ENCODE results near the gene CACNA2D3. TPM values are rescaled to one million over a fixed set of nuclear protein-coding genes. Genes with fewer than 3 reads are reported as not detected.

The CACNA2D3 gene
- polyA plus RNA-seq, 2 of the 4 experiments (the other 2 are of a cell fraction), result 0.04 to 0.05 TPM

DNA sequence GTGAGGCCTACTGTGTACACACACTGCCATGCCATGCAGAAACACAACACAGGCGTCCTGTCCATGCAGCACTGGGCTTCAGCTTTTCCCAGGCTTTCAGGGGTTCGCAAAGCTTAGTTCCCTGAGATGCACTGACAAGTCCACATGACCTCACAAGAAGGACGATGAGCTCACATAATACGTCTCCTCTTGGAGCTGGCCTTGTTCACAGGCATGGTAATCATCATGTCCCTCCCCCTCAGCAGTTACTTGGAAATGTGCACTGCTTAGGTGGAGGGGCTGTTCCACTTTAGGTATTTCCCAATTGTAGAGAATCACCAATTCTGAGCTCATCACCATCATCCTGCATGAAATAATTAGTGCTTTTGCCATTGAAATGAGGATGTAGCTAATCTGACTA lies 496.7 kb downstream of the CACNA2D3 start:
- Histone ChIP-seq H3K4me3 (no peak overlapping the region), H3K27ac (no peak overlapping the region), H3K4me2 (no peak overlapping the region), H3K9me3 (no peaks in the 10 kb centered on the region), H3K4me1 (no peaks in the 10 kb centered on the region)
- FAIRE-seq (no peak), DNase-seq (ENCODE audit: low read depth in 1 of 2, low spot score in 1 of 2) (no peak), ATAC-seq (no peak)
- no peak for TF ChIP-seq BHLHE40 (IDR thresholded peaks at IDR 0.05; ENCODE audit: low read depth, low read length)
- no peak for TF ChIP-seq JUN (IDR thresholded peaks at IDR 0.05)
- no peak for TF ChIP-seq RAD21 (conservative IDR thresholded peaks at IDR 0.05 in 1 of 2, IDR thresholded peaks at IDR 0.05 in 1 of 2)
- TF ChIP-seq CHD4 (IDR thresholded peaks at IDR 0.05; ENCODE audit: borderline replicate concordance), result no peak
- TF ChIP-seq RARB (CRISPR knock-in tag; IDR thresholded peaks at IDR 0.05), result no peak
- no peak for TF ChIP-seq HMGXB4 (CRISPR knock-in tag; IDR thresholded peaks at IDR 0.05; ENCODE audit: borderline replicate concordance)
- no peak for TF ChIP-seq NR3C1 (IDR thresholded peaks at IDR 0.05)
- TF ChIP-seq SREBF2 (IDR thresholded peaks at IDR 0.05), result no peak
- TF ChIP-seq SMC3 (IDR thresholded peaks at IDR 0.05), result no peak
- TF ChIP-seq, protein P1, sequence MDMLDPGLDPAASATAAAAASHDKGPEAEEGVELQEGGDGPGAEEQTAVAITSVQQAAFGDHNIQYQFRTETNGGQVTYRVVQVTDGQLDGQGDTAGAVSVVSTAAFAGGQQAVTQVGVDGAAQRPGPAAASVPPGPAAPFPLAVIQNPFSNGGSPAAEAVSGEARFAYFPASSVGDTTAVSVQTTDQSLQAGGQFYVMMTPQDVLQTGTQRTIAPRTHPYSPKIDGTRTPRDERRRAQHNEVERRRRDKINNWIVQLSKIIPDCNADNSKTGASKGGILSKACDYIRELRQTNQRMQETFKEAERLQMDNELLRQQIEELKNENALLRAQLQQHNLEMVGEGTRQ (IDR thresholded peaks at IDR 0.05), result no peak
- TF ChIP-seq EHMT2 (IDR thresholded peaks at IDR 0.05; ENCODE audit: low read depth), result no peak
- TF ChIP-seq MAFK (IDR thresholded peaks at IDR 0.05; ENCODE audit: partially characterized antibody), result no peak
- TF ChIP-seq GATA3 (IDR thresholded peaks at IDR 0.05; ENCODE audit: borderline replicate concordance), result no peak
- TF ChIP-seq PHF8 (IDR thresholded peaks at IDR 0.05; ENCODE audit: borderline replicate concordance, low read depth), result no peak
- TF ChIP-seq RNF2 (IDR thresholded peaks at IDR 0.05; ENCODE audit: borderline replicate concordance, low read depth), result no peak
- TF ChIP-seq MAZ (IDR thresholded peaks at IDR 0.05; ENCODE audit: borderline replicate concordance, low read depth, low read length), result no peak
- no peak for TF ChIP-seq HOXB13 (CRISPR knock-in tag; IDR thresholded peaks at IDR 0.05; ENCODE audit: low read depth)
- ChIA-PET CTCF (no interaction called here), POLR2A (no interaction called here)
- 20% methylated on average over 1 of the region's 4 CpGs for WGBS (ENCODE audit: missing lambda C conversion rate)

- Histone ChIP-seq H3K4me1 (no peaks in the 10 kb centered on the region), H3K4me2 (no peak overlapping the region), H3K4me3 (no peak overlapping the region), H3K9me3 (no peaks in the 10 kb centered on the region), H3K27ac (no peak overlapping the region)
- 3% methylated on average over 3 of the region's 3 CpGs for WGBS (ENCODE audit: missing lambda C conversion rate)
- no peak for FAIRE-seq
- no peak for DNase-seq (ENCODE audit: low read depth in 1 of 2, low spot score in 1 of 2)
- no peak for TF ChIP-seq HEYL (CRISPR knock-in tag; IDR thresholded peaks at IDR 0.05)
- TF ChIP-seq, protein P2, sequence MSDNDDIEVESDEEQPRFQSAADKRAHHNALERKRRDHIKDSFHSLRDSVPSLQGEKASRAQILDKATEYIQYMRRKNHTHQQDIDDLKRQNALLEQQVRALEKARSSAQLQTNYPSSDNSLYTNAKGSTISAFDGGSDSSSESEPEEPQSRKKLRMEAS (IDR thresholded peaks at IDR 0.05), result no peak
- TF ChIP-seq HDAC2 (IDR thresholded peaks at IDR 0.05), result no peak
- TF ChIP-seq EP300 (IDR thresholded peaks at IDR 0.05), result no peak
- no peak for TF ChIP-seq JUNB (IDR thresholded peaks at IDR 0.05)
- no peak for TF ChIP-seq SREBF2 (IDR thresholded peaks at IDR 0.05)
- no peak for TF ChIP-seq KDM1A (IDR thresholded peaks at IDR 0.05; ENCODE audit: low read depth)
- TF ChIP-seq HOXB13 (CRISPR knock-in tag; IDR thresholded peaks at IDR 0.05; ENCODE audit: low read depth), result no peak
- no peak for TF ChIP-seq FOSL2 (IDR thresholded peaks at IDR 0.05)
- no peak for TF ChIP-seq FOSL2 (CRISPR knock-in tag; IDR thresholded peaks at IDR 0.05)
- TF ChIP-seq EHF (CRISPR knock-in tag; IDR thresholded peaks at IDR 0.05), result no peak
- TF ChIP-seq NR3C1 (IDR thresholded peaks at IDR 0.05), result no peak
- TF ChIP-seq MYC (IDR thresholded peaks at IDR 0.05; ENCODE audit: borderline replicate concordance, low read length), result no peak
- no peak for TF ChIP-seq ELK1 (IDR thresholded peaks at IDR 0.05; ENCODE audit: low read depth, low read length)
- ChIA-PET POLR2A (no interaction called here), CTCF (no interaction called here)
- ATAC-seq, result no peak
Observed at GRCh38 chr3:54619531-54619930, 497.2 kb downstream of the CACNA2D3 start.

Data from A549 (cell line).